Stimulated activated CD4-positive, alpha-beta T cell treated with anti-CD3 and anti-CD28 coated beads, Interleukin-2, amount 100 ng/mL, for 24 hours (primary cell): Measurements from ENCODE around the gene ERGIC1.

Experiments
- DNase-seq, 2 donors: peaks; one replicate each; pipeline ENCODE4 v3.0.0-alpha.2; 2020

ERGIC1 gene

GRCh38 chr5:172925336-172925948 lies 91.4 kb downstream of the ERGIC1 start:
- no peak for DNase-seq

GRCh38 chr5:172926008-172926523 lies 92.0 kb downstream of the ERGIC1 start:
- no peak for DNase-seq

GRCh38 chr5:172926796-172927195 lies 92.7 kb downstream of the ERGIC1 start:
- no peak for DNase-seq

GRCh38 chr5:172929371-172929838 lies 95.4 kb downstream of the ERGIC1 start:
- DNase-seq, result no peak

GRCh38 chr5:172931001-172931536 lies 97.0 kb downstream of the ERGIC1 start:
- DNase-seq, result no peak

- DNase-seq, result peak; percentile 78 to 80
These were observed 98.4 kb downstream of the ERGIC1 start for GRCh38 chr5:172932313-172933017.

GRCh38 chr5:172933238-172933637 lies 99.2 kb downstream of the ERGIC1 start:
- no peak for DNase-seq

- DNase-seq, result no peak
These were observed 101.0 kb downstream of the ERGIC1 start for GRCh38 chr5:172935096-172935495.

- no peak for DNase-seq
These were observed 102.3 kb downstream of the ERGIC1 start for GRCh38 chr5:172936401-172936800.

GRCh38 chr5:172939071-172939470 lies 105.0 kb downstream of the ERGIC1 start:
- no peak for DNase-seq

- DNase-seq, result no peak
These were observed 105.7 kb downstream of the ERGIC1 start for GRCh38 chr5:172939611-172940267.

GRCh38 chr5:172940268-172941066 lies 106.4 kb downstream of the ERGIC1 start:
- no peak for DNase-seq

GRCh38 chr5:172941067-172941516 lies 107.0 kb downstream of the ERGIC1 start:
- DNase-seq, result no peak

- DNase-seq, result no peak
These were observed 108.5 kb downstream of the ERGIC1 start for GRCh38 chr5:172942556-172942955.

GRCh38 chr5:172943283-172943841 lies 109.3 kb downstream of the ERGIC1 start:
- DNase-seq, result no peak

GRCh38 chr5:172943906-172944305 lies 109.9 kb downstream of the ERGIC1 start:
- no peak for DNase-seq

- no peak for DNase-seq
These were observed 110.7 kb downstream of the ERGIC1 start for GRCh38 chr5:172944741-172945140.

- DNase-seq, result no peak
These were observed 111.1 kb downstream of the ERGIC1 start for GRCh38 chr5:172945151-172945550.

GRCh38 chr5:172946146-172946545 lies 112.1 kb downstream of the ERGIC1 start:
- DNase-seq, result no peak

GRCh38 chr5:172949426-172949825 lies 115.4 kb downstream of the ERGIC1 start:
- DNase-seq, result no peak

GRCh38 chr5:172950176-172950965 lies 116.3 kb downstream of the ERGIC1 start:
- no peak for DNase-seq
